H9 (cell line): Measurements from ENCODE around the gene FAR1. TPM values are rescaled to one million over a fixed set of nuclear protein-coding genes. Genes with fewer than 3 reads are reported as not detected.
A peak's percentile ranks its signal among the peaks of the same experiment; 100 is the strongest.

Source experiments
- DNase-seq: peaks from one replicate; pipeline ENCODE4 v3.0.0-alpha.2; 2017
- H2AFZ ChIP-seq: one replicate; pipeline ENCODE4 v1.6.1; 2013; ENCODE audit warnings: mild to moderate bottlenecking, low read length, control low read depth, moderate library complexity
- H2AK5ac ChIP-seq: 2 replicates; pipeline ENCODE4 v1.6.1; 2013; ENCODE audit warnings: low read length, control low read depth, mixed read lengths; ENCODE audit not compliant: insufficient read length
- H2BK120ac ChIP-seq: one replicate; pipeline ENCODE4 v1.6.1; 2013; ENCODE audit warnings: low read depth, mild to moderate bottlenecking, low read length, control low read depth, inconsistent platforms; ENCODE audit not compliant: poor library complexity, severe bottlenecking
- H2BK12ac ChIP-seq: 2 replicates; pipeline ENCODE4 v1.6.1; 2013; ENCODE audit warnings: low read length, control low read depth, mixed read lengths, low read depth; ENCODE audit not compliant: insufficient read length
- H2BK15ac ChIP-seq: 2 replicates; pipeline ENCODE4 v1.6.1; 2013; ENCODE audit warnings: low read depth, low read length, control low read depth
- H2BK20ac ChIP-seq: one replicate; pipeline ENCODE4 v1.6.1; 2013; ENCODE audit warnings: low read depth, mild to moderate bottlenecking, low read length, control low read depth, inconsistent platforms; ENCODE audit not compliant: poor library complexity, severe bottlenecking
- H2BK5ac ChIP-seq: 2 replicates; pipeline ENCODE4 v1.6.1; 2013; ENCODE audit warnings: low read length, control low read depth, mixed read lengths; ENCODE audit not compliant: insufficient read length
- H3K14ac ChIP-seq: 2 replicates; pipeline ENCODE4 v1.6.1; 2013; ENCODE audit warnings: low read length, control low read depth; ENCODE audit not compliant: insufficient read depth
- H3K18ac ChIP-seq: 2 replicates; pipeline ENCODE4 v1.6.1; 2013; ENCODE audit warnings: low read depth, mild to moderate bottlenecking, mixed read lengths, low read length, control low read depth; ENCODE audit not compliant: insufficient read length
- H3K23ac ChIP-seq: 2 replicates; pipeline ENCODE4 v1.6.1; 2013; ENCODE audit warnings: low read length, control low read depth, mixed read lengths, low read depth; ENCODE audit not compliant: insufficient read length
- H3K23me2 ChIP-seq: 2 replicates; pipeline ENCODE4 v1.6.1; 2013; ENCODE audit warnings: low read depth, mild to moderate bottlenecking, mixed read lengths, low read length, control low read depth; ENCODE audit not compliant: insufficient read length, poor library complexity, severe bottlenecking
- H3K27ac ChIP-seq: 2 replicates; pipeline ENCODE4 v1.5.1; 2013; ENCODE audit warnings: low read length, control low read depth, mixed read lengths, low read depth; ENCODE audit not compliant: insufficient read length
- H3K27me3 ChIP-seq: 2 replicates; pipeline ENCODE4 v1.6.1; 2013; ENCODE audit warnings: low read length, control low read depth, inconsistent platforms; ENCODE audit not compliant: insufficient read depth
- H3K4ac ChIP-seq: 2 replicates; pipeline ENCODE4 v1.6.1; 2013; ENCODE audit warnings: low read depth, mild to moderate bottlenecking, control low read depth, inconsistent platforms, low read length, moderate library complexity
- H3K4me1 ChIP-seq: 2 replicates; pipeline ENCODE4 v1.6.1; 2013; ENCODE audit warnings: low read length, control low read depth, inconsistent platforms; ENCODE audit not compliant: insufficient read depth
- H3K4me2 ChIP-seq: 2 replicates; pipeline ENCODE4 v1.6.1; 2013; ENCODE audit warnings: low read length, control low read depth, mixed read lengths; ENCODE audit not compliant: insufficient read length, insufficient read depth
- H3K56ac ChIP-seq: 2 replicates; pipeline ENCODE4 v1.6.1; 2013; ENCODE audit warnings: low read depth, mild to moderate bottlenecking, mixed read lengths, low read length, control low read depth; ENCODE audit not compliant: insufficient read length
- H3K79me1 ChIP-seq: 2 replicates; pipeline ENCODE4 v1.6.1; 2013; ENCODE audit warnings: low read depth, mild to moderate bottlenecking, moderate library complexity, low read length, control low read depth, inconsistent platforms; ENCODE audit not compliant: insufficient read depth, poor library complexity, severe bottlenecking
- H3K79me2 ChIP-seq: 2 replicates; pipeline ENCODE4 v1.6.1; 2013; ENCODE audit warnings: low read length, control low read depth, inconsistent platforms; ENCODE audit not compliant: insufficient read depth
- H3K9ac ChIP-seq: 2 replicates; pipeline ENCODE4 v1.6.1; 2013; ENCODE audit warnings: low read length, control low read depth, mixed read lengths; ENCODE audit not compliant: insufficient read length; ENCODE audit errors: extremely low read depth
- H3K9me3 ChIP-seq: one replicate; pipeline ENCODE4 v1.6.1; 2013; ENCODE audit warnings: low read depth, low read length, inconsistent platforms; ENCODE audit not compliant: control insufficient read depth
- H3T11ph ChIP-seq: one replicate; pipeline ENCODE4 v1.6.1; 2013; ENCODE audit warnings: mild to moderate bottlenecking, low read length, control low read depth, inconsistent platforms
- H4K20me1 ChIP-seq: one replicate; pipeline ENCODE4 v1.6.1; 2013; ENCODE audit not compliant: control insufficient read depth, insufficient read length, insufficient read depth
- H4K5ac ChIP-seq: 2 replicates; pipeline ENCODE4 v1.6.1; 2013; ENCODE audit warnings: low read depth, mild to moderate bottlenecking, mixed read lengths, low read length, control low read depth; ENCODE audit not compliant: insufficient read length
- H4K8ac ChIP-seq: replicated peaks from 2 replicates; pipeline ENCODE4 v1.6.1; 2013; ENCODE audit warnings: low read length, control low read depth, mixed read lengths, low read depth; ENCODE audit not compliant: insufficient read length
- H4K91ac ChIP-seq: 2 replicates; pipeline ENCODE4 v1.6.1; 2013; ENCODE audit warnings: low read depth, mild to moderate bottlenecking, moderate library complexity, mixed read lengths, low read length, control low read depth; ENCODE audit not compliant: insufficient read length
- H3K27ac Mint-ChIP-seq, 3 experiments: 2 replicates in 2 of 3; 3 replicates in 1 of 3; pipeline ENCODE4 v1.8.0; 2020 to 2021; ENCODE audit warnings: mixed read lengths in 3 of 3, mild to moderate bottlenecking in 1 of 3, moderate library complexity in 1 of 3
- H3K27me3 Mint-ChIP-seq: 2 replicates; pipeline ENCODE4 v1.8.0; 2021; ENCODE audit warnings: low read depth, mild to moderate bottlenecking, moderate library complexity, mixed read lengths
- H3K36me3 Mint-ChIP-seq, 3 experiments: 2 replicates in 2 of 3; 3 replicates in 1 of 3; pipeline ENCODE4 v1.8.0; 2020 to 2021; ENCODE audit warnings: low read depth in 3 of 3, mixed read lengths in 3 of 3; ENCODE audit not compliant: insufficient read depth in 1 of 3
- H3K4me1 Mint-ChIP-seq, 2 experiments: 2 replicates each; pipeline ENCODE4 v1.8.0; 2020; ENCODE audit warnings: mixed read lengths in 2 of 2
- H3K4me3 Mint-ChIP-seq, 2 experiments: 2 replicates in 1 of 2; 3 replicates in 1 of 2; pipeline ENCODE4 v1.8.0; 2020 to 2021; ENCODE audit warnings: mild to moderate bottlenecking in 2 of 2, mixed read lengths in 2 of 2, moderate library complexity in 1 of 2
- H3K9me3 Mint-ChIP-seq, 2 experiments: 2 replicates in 1 of 2; 3 replicates in 1 of 2; pipeline ENCODE4 v1.8.0; 2020; ENCODE audit warnings: mild to moderate bottlenecking in 2 of 2, mixed read lengths in 2 of 2, moderate library complexity in 1 of 2
- CTCF ChIP-seq: fragments of 200-600 bp; sonication (generic); conservative IDR thresholded peaks from 3 replicates; pipeline ENCODE4 v1.8.0; 2021; ENCODE audit warnings: antibody characterized with exemption, mild to moderate bottlenecking
- total RNA-seq: library from RNA; stranded (reverse); gene quantifications from 2 replicates; pipeline ENCODE4 v1.2.1, GENCODE V29; 2021

Gene FAR1
- total RNA-seq, 1 experiment from 2014 or later = 72.5 TPM

- H3K9ac ChIP-seq = no peak overlapping the region
- DNase-seq = no peak
- no peak overlapping the region for H4K91ac ChIP-seq
- Mint-ChIP-seq H3K4me3 (no peak overlapping the region), H3K9me3 (no peaks in the 10 kb centered on the region), H3K27ac (peak overlapping the region in 2 of 3 experiments; percentile 5 to 56; a peak in 1 of 7 replicates), H3K36me3 (peaks cover 22 to 71% (median 50%) of the 10 kb centered on the region in 3 experiments; a peak in 6 of 7 replicates), H3K27me3 (no peaks in the 10 kb centered on the region), H3K4me1 (peaks cover 0 to 10% of the 10 kb centered on the region in 2 experiments; a peak in 2 of 4 replicates)
- H2BK5ac ChIP-seq = no peak overlapping the region
- no peak overlapping the region for H3K18ac ChIP-seq
- H3K4me1 ChIP-seq = no peaks in the 10 kb centered on the region
- no peak overlapping the region for H2AK5ac ChIP-seq
- TF ChIP-seq CTCF = no peak
- no peak overlapping the region for H3K4me2 ChIP-seq
- H3K4ac ChIP-seq = no peak overlapping the region
- no peaks in the 10 kb centered on the region for H3K27me3 ChIP-seq
- no peak overlapping the region for H2BK120ac ChIP-seq
- H2BK12ac ChIP-seq = no peak overlapping the region
- H4K20me1 ChIP-seq = no peaks in the 10 kb centered on the region
- no peak overlapping the region for H3T11ph ChIP-seq
- no peak overlapping the region for H2AFZ ChIP-seq
- no peak overlapping the region for H3K27ac ChIP-seq
- no peaks in the 10 kb centered on the region for H3K79me1 ChIP-seq
- H3K14ac ChIP-seq = no peak overlapping the region
- H4K8ac ChIP-seq = no peak overlapping the region
- H3K79me2 ChIP-seq = no peaks in the 10 kb centered on the region
- H3K56ac ChIP-seq = no peak overlapping the region
- no peak overlapping the region for H2BK15ac ChIP-seq
- no peak overlapping the region for H3K23ac ChIP-seq
- no peak overlapping the region for H4K5ac ChIP-seq
- H3K9me3 ChIP-seq = no peaks in the 10 kb centered on the region
- H2BK20ac ChIP-seq = no peak overlapping the region
- no peaks in the 10 kb centered on the region for H3K23me2 ChIP-seq
These were observed 49.9 kb downstream of the FAR1 start for GRCh38 chr11:13718394-13718793.
